ENCODE results near the gene NPB.

NPB gene

GRCh38 chr17:81899514-81900166, 2.4 kb upstream of the NPB start:
- DNase-seq = no peak

- no peak for DNase-seq
These were observed 1.7 kb upstream of the NPB start for GRCh38 chr17:81900181-81900820.

DNA sequence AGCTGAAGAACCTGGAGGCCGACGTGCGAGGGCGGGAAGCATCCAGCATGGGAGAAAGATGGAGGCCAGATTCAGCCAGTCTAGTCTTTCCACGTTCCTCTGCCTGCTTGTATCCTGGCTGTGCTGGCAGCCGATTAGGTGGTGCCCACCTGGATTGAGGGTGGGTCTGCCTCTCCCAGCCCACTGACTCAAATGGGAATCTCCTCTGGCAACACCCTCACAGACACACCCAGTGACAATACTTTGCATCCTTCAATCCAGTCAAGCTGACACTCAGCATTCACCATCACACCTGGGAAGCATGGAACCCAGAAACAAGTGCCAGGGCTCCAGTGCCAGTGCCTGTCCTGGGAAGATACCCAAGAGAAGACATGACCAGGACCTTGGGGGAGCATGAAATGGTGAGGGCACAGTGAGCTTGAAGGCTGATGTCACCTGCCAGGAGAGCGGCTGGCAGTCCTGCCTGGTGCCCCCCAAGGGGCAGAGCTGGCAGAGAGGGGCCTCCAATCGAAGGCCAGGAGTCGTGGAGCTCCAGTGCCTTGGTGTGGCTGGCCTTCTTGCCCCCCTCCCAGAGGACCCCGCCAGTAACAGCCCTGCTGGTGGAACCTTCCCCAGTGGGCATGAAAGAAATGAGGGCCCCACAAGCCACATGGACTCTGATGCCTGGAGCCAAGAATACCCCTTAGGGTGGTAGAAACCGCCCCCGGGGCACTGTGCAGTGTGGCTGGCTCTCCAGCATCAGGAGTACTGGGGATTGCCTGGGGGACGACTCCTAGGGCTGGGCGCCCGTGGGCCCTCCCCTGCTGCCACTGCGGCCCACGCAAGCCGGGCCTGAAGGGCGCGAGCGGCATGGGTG, 643 bp upstream of the NPB start:
- no peak for DNase-seq

GRCh38 chr17:81902653-81903414, 796 bp downstream of the NPB start:
- no peak for DNase-seq

DNA sequence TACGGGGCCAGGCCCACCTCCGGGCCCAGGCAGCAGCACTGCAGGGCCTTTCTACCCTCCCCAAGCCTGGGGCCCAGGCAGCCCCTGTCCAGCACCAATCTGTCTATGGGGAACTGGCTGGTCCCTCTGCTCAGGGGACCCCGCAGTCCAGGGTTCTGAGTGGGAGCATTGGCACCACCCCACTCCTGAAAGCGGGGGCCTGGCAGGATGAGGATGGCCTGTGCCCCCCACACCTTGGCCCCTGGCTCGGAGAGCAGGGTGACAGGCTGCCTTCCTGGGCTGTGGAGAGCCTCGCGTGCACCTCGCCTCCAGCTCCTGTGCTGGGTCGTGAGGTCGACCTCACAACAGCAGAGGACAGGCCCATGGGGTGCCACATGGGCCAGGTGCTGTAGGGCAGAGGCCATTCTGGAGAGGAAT, 1.4 kb downstream of the NPB start:
- DNase-seq = no peak

- no peak for DNase-seq
These were observed 2.0 kb downstream of the NPB start for GRCh38 chr17:81903896-81904599.

DNA sequence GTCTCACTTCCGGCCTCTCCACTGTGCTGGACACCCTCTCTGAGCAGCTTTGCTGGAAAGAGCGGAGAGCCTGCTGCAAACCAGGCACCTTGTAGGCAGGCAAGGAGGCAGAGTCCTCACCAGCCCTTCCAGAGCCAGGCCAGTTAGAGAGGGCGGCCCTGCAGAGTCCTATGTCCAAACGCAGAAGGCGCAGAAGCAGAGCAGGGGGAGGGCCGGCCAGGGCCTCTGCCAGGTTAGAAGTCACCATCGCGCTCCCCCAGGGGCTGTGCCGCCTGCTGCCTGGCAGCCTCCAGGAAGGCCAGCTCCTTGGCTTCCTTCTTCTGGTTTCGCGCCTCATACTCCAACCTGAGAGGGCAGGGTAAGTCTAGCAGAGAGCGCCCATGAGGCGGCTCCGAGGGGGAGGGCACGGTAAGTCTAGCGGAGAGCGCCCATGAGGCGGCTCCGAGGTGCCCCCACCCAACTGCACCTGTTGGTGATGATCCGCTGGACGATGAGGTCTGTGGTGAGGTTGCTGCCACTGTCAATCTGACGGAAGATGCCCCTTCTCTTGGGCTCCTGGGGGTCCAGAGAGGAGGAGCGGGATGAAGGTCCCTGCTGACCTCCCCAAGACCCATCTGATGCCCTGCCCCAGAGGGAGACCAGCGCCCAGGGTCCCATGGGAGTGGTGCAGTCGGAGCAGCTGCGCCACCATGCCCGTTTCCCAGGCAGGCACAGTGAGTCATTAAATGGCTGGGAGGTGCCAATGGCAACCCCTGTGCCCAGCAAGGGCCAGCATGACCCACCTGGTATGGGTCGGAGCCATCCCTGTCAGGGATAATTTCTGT, 2.8 kb downstream of the NPB start:
- DNase-seq = no peak

- no peak for DNase-seq
These were observed 3.4 kb downstream of the NPB start for GRCh38 chr17:81905424-81905875.

DNA sequence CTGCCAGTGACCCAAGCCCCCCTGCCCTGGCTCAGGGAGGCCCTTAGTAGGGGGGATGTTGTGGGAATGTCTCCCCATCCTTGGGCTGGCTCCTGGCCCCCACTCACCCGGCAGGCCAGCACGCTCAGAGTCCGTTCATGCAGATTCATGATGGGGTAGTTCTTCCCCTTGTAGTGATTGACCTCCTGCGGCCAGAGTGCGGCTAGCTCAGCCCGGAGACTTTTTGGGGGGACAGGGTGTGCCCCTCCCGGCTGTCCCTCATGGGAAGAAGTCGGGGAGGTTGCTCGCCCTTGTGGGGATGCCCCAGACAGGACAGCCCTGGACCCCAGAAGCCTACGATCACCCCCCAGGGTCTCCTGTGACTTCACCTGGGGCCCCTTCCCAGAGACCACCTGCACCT, 4.0 kb downstream of the NPB start:
- DNase-seq = no peak

DNA sequence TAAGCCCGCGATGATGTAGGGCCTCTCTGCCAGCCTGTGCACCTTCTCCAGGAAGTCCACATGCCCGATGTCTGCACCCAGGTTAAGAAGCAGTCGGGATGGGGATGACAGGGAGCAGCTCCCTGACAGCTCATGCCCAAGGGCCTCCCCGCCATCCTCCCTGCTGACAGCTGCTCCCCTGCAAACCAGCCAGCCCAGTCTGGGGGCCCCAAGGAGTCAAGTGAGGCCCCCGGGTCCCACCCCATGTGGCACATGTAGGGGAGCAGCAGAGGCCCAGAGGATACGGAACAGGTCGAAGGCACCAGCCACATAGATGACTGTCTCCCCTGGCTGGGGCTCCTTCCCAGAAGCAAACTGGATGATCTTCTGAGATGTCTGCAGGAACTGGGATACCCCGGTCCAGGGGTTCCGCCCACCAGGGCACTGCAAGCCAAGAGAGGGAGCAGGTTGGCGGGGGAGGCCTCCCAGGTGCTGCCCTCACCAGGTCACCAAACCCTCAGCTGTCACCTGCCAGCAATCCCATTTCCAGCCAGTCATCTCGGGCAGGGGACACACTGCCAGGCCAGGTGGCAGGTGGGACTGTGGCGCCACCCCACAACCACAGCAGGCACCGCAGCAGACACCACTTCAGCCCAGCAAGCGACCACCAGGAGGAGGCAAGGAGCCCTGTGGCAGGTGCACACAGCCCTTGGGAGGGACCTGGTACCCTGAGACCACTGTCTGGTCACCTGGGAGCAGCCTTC, 4.6 kb downstream of the NPB start:
- DNase-seq = peak; percentile 57

GRCh38 chr17:81907219-81908145, 5.4 kb downstream of the NPB start:
- no peak for DNase-seq

DNA sequence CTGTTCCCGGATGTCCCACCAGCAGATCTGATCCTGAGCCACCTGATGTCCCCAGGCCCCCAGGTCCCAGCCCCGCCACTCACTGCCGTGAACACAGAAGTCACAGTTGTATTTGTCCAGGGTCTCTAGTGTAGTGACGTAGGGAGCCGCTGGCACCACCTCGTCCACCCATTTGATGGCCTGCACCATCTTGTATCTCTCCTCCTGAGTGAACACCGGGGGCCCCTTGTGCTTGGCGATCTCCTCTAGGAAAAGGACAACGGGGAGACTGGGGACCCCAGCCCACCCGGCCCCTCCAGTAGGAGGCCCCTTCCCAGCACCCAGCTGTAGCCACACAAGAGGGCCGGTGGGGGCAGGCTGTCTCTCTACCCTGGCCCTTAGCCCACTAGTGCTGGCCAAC, 6.8 kb downstream of the NPB start:
- DNase-seq = no peak

- no peak for DNase-seq
These were observed 7.2 kb downstream of the NPB start for GRCh38 chr17:81909231-81909630.

GRCh38 chr17:81909966-81910839, 8.2 kb downstream of the NPB start:
- peak; percentile 65 for DNase-seq

DNA sequence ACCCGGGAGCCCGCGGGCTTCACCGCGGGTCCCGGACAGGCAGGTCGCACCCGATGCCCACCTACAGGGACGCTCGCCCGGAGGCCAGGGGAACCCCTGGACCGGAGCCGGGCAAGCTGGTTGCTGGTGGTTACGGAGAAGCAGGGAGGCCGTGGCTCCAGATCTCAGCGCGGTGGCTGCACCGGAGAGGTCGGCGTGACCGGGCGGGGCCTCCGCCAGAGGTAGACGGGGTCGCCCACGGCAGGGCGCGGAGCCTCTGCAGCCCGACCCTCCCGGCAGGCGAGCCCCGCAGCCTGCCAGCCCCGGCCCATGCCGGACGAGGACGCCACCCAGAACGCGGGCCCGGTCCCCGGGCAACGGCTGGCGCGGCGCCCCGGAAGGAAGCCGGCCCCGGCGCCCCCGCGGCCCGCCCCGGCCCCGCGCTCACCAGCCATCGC, 8.8 kb downstream of the NPB start:
- peak; percentile 67 for DNase-seq

- peak; percentile 98 for DNase-seq
These were observed 9.4 kb downstream of the NPB start, which contains the start of gene PCYT2 for GRCh38 chr17:81911277-81911961. PCYT2 (minus strand) TSS chr17:81911399; CDS start chr17:81911355, 44 bp downstream.

- DNase-seq = no peak
These were observed 9.9 kb downstream of the NPB start for GRCh38 chr17:81911969-81912368.
